Gastroesophageal sphincter (tissue), 4 donors: ENCODE results near the gene CLCN3. TPM values are rescaled to one million over a fixed set of nuclear protein-coding genes. Genes with fewer than 3 reads are reported as not detected.

Source experiments
- ATAC-seq: fragments of 150-250 bp; one replicate; pipeline ENCODE4 v1.9.1; 2016; ENCODE audit warnings: mild to moderate bottlenecking, moderate library complexity
- H3K27ac ChIP-seq, 4 donors: fragments of 200-600 bp; sonication (generic) in 3 of 4; 1 replicate in 3 of 4; 2 replicates in 1 of 4; pipeline ENCODE4 v1.5.1; 2016 to 2019
- H3K27me3 ChIP-seq: fragments of 200-600 bp; sonication (generic); one replicate; pipeline ENCODE4 v1.5.1; 2019
- H3K36me3 ChIP-seq, 2 donors: fragments of 200-600 bp; sonication (generic); one replicate each; pipeline ENCODE4 v1.5.1; 2019; ENCODE audit warnings: control low read depth in 1 of 2
- H3K4me1 ChIP-seq, 3 donors: fragments of 200-600 bp; sonication (generic); 1 replicate in 2 of 3; 2 replicates in 1 of 3; pipeline ENCODE4 v1.5.1; 2016 to 2019; ENCODE audit warnings: control low read depth in 2 of 3
- H3K4me3 ChIP-seq, 2 donors: fragments of 200-600 bp; sonication (generic); one replicate each; pipeline ENCODE4 v1.5.1; 2019; ENCODE audit warnings: mild to moderate bottlenecking in 1 of 2, moderate library complexity in 1 of 2
- H3K9me3 ChIP-seq, 3 donors: fragments of 200-600 bp; sonication (generic); one replicate each; pipeline ENCODE4 v1.5.1; 2017 to 2019; ENCODE audit warnings: control low read depth in 2 of 3
- EP300 ChIP-seq: sonication (generic); formaldehyde crosslinking; IDR thresholded peaks from one replicate; pipeline ENCODE4 v1.6.1; 2017; ENCODE audit warnings: antibody characterized with exemption, mild to moderate bottlenecking
- POLR2A ChIP-seq, 2 donors: fragments of 450-650 bp; IDR thresholded peaks; one replicate each; pipeline ENCODE4 v1.6.1; 2017; ENCODE audit warnings: antibody characterized with exemption in 2 of 2, mild to moderate bottlenecking in 2 of 2, moderate library complexity in 1 of 2
- POLR2AphosphoS5 ChIP-seq: sonication (generic); formaldehyde crosslinking; IDR thresholded peaks from one replicate; pipeline ENCODE4 v1.6.1; 2017; ENCODE audit warnings: antibody characterized with exemption
- WGBS, 2 donors: methylation state at CpG; one replicate each; pipeline ENCODE4 v1.1.5; 2018; ENCODE audit warnings: low coverage in 1 of 2; 5-methylcytosine and 5-hydroxymethylcytosine counted together
- total RNA-seq, 4 donors: library from RNA; depleted of rRNA; stranded (reverse); fragments of >200 nt; gene quantifications; one replicate each; pipeline ENCODE4 v1.1.0, GENCODE V29; 2016
- TF ChIP-seq, protein P1 (sequence below), 4 experiments: fragments of 200-600 bp in 2 of 4; fragments of 450-650 bp in 2 of 4; sonication (generic) in 1 of 4; IDR thresholded peaks; one replicate each; pipeline ENCODE4 v1.5.1; 2017 to 2019; ENCODE audit warnings: antibody characterized with exemption in 4 of 4, mild to moderate bottlenecking in 2 of 4, moderate library complexity in 2 of 4

The CLCN3 gene
- total RNA-seq, 4 donors from 2014 or later, result 16.6 to 26.0 (median 22.6) TPM

DNA sequence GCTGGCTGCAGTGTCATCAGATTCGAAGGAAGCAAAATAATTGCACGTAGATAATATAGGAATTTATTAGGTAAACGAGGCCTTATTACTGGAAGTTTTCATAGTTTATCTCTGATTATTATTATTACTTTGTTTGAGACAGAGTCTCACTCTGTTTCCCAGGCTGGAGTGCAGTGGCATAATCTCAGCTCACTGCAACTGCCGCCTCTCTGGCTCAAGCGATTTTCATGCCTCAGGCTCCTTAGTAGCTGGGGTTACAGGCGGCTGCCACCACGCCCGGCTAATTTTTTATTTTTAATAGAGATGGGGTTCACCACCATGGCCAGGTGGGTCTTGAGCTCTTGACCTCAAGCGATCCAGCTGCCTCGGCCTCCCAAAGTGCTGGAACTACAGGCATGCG, 12.5 kb downstream of the CLCN3 start:
- H3K4me3 ChIP-seq, result no peak overlapping the region
- ATAC-seq, result no peak
- no peaks in the 10 kb centered on the region for H3K27me3 ChIP-seq
- no peak for TF ChIP-seq EP300
- TF ChIP-seq, protein P1, sequence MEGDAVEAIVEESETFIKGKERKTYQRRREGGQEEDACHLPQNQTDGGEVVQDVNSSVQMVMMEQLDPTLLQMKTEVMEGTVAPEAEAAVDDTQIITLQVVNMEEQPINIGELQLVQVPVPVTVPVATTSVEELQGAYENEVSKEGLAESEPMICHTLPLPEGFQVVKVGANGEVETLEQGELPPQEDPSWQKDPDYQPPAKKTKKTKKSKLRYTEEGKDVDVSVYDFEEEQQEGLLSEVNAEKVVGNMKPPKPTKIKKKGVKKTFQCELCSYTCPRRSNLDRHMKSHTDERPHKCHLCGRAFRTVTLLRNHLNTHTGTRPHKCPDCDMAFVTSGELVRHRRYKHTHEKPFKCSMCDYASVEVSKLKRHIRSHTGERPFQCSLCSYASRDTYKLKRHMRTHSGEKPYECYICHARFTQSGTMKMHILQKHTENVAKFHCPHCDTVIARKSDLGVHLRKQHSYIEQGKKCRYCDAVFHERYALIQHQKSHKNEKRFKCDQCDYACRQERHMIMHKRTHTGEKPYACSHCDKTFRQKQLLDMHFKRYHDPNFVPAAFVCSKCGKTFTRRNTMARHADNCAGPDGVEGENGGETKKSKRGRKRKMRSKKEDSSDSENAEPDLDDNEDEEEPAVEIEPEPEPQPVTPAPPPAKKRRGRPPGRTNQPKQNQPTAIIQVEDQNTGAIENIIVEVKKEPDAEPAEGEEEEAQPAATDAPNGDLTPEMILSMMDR (IDR thresholded peaks at IDR 0.05), result no peak
- TF ChIP-seq POLR2A (IDR thresholded peaks at IDR 0.05), result no peak
- TF ChIP-seq POLR2AphosphoS5, result no peak
- H3K36me3 ChIP-seq, result peaks cover 0 to 13% of the 10 kb centered on the region in 2 donors
- no peaks in the 10 kb centered on the region for H3K9me3 ChIP-seq
- no peak overlapping the region for H3K27ac ChIP-seq
- H3K4me1 ChIP-seq, result peaks cover 0 to 29% (median 0%) of the 10 kb centered on the region in 3 donors
- 87 to 93% methylated on average over 3 to 11 of the region's 11 CpGs for WGBS, 2 donors

DNA sequence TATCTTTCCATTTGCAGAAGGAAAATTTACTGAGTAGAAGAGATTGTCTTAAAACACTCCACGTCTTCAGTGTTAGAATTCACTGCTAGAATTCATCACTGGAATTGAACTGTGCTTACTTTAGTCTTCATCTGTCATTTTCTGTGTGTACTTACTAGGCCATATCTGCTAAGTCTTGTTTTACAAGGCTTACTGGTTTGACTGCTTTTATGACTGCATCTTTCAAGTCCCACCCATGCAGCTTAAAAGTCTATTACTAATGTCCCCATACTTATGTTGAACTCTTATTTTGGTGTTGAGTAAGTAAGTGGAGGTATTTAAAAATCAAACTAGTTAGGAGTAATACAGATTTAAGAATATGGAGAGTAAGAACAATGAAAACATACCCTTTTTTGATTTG, 14.6 kb downstream of the CLCN3 start:
- Histone ChIP-seq H3K27ac (peak overlapping the region in 1 of 4 donors; percentile 32), H3K4me1 (peaks cover 0 to 29% (median under 1%) of the 10 kb centered on the region in 3 donors), H3K9me3 (no peaks in the 10 kb centered on the region), H3K36me3 (peaks cover 0 to 20% of the 10 kb centered on the region in 2 donors), H3K4me3 (no peak overlapping the region), H3K27me3 (no peaks in the 10 kb centered on the region)
- WGBS, 2 donors, result 50 to 92% methylated on average over 1 of the region's 1 CpG
- no peak for ATAC-seq
- no peak for TF ChIP-seq POLR2A (IDR thresholded peaks at IDR 0.05)
- no peak for TF ChIP-seq POLR2AphosphoS5
- TF ChIP-seq, protein P1 (IDR thresholded peaks at IDR 0.05), result no peak
- no peak for TF ChIP-seq EP300

DNA sequence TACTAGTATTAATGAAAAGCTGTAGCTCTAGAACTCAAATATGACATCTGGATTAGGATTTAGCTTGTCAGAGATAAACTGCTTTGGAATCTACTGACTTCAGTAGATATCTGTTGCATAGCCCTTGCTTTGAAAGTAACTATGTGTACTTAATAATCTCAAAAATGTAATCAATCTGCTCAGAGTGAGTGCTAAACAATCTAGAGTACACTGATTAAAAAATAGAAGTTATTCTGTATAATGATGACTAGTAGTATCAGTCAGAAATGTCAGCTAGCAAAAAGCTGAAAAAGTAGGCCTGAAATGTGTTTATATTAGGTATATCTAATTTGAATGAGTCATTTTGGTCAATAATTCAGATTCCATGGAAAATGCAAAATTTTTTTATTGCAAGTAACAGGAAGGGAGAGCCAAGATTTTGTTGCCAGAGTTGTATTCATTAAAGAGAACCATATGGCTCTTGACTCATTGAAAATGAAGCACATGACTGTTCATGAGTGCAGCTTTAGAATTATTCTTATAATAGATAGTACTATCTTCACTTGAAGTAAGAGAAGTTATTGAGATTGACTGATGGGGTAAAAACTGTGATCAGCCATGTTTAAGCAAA, 20.0 kb downstream of the CLCN3 start:
- Histone ChIP-seq H3K36me3 (peaks cover 0 to 30% of the 10 kb centered on the region in 2 donors), H3K4me1 (peaks cover 0 to 2% (median 0%) of the 10 kb centered on the region in 3 donors), H3K27me3 (no peaks in the 10 kb centered on the region), H3K4me3 (no peak overlapping the region), H3K27ac (no peak overlapping the region), H3K9me3 (no peaks in the 10 kb centered on the region)
- no peak for TF ChIP-seq POLR2A (IDR thresholded peaks at IDR 0.05)
- TF ChIP-seq, protein P1 (IDR thresholded peaks at IDR 0.05), result no peak
- no peak for TF ChIP-seq EP300
- TF ChIP-seq POLR2AphosphoS5, result no peak
- no peak for ATAC-seq

DNA sequence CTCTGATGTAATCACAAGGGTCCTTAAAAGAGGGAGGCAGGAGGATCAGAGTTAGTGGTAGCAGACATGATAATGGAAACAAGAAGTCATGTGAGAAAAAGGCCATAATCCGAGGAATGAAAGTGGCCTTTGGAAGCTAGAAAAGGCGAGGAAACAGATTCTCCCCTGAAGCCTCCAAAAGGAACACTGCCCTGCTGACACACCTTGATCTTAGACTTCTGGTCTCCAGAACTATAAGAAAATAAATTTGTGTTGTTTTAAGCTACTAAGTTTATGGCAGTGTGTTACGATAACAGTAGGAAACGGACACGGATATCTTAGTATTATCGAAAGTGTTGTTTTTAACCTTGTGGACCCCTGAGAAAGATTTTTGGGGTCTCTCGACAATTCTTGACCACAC, 24.4 kb downstream of the CLCN3 start:
- no peak for TF ChIP-seq POLR2AphosphoS5
- TF ChIP-seq, protein P1 (IDR thresholded peaks at IDR 0.05), result no peak
- no peak for TF ChIP-seq POLR2A (IDR thresholded peaks at IDR 0.05)
- TF ChIP-seq EP300, result no peak
- 93 to 95% methylated on average over 7 of the region's 7 CpGs for WGBS, 2 donors

DNA sequence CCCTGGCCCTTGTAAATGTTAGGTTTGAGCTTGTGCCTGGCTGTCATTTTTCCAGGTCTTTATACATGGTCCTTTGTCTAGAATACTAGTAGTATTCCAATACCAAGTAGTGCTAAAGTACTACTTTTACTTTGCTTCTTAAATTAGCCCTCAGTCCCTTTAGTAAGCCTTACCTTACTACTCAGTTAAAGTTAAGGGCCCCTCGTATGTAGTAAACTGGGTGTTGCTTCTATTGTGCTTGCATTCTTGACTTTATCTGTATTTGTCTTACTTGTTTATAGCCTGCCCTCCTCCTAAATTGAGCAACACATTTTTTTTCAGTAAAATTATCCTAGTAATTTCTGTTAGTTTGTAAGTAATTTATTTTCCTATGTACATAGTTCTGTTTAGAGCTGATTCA, 25.2 kb downstream of the CLCN3 start:
- 100% methylated on average over 1 of the region's 1 CpG for WGBS, 2 donors
- Histone ChIP-seq H3K27ac (no peak overlapping the region), H3K27me3 (no peaks in the 10 kb centered on the region), H3K4me3 (no peak overlapping the region), H3K36me3 (peaks cover 0 to 10% of the 10 kb centered on the region in 2 donors), H3K9me3 (no peaks in the 10 kb centered on the region), H3K4me1 (peaks cover 0 to 16% (median 5%) of the 10 kb centered on the region in 3 donors)
- TF ChIP-seq, protein P1 (IDR thresholded peaks at IDR 0.05), result no peak
- TF ChIP-seq EP300 (no peak), POLR2A (IDR thresholded peaks at IDR 0.05) (no peak), POLR2AphosphoS5 (no peak)
- no peak for ATAC-seq

More for the DNA sequence above, 24.4 kb downstream of the CLCN3 start:
- no peaks in the 10 kb centered on the region for H3K9me3 ChIP-seq
- peaks cover 0 to 10% of the 10 kb centered on the region in 2 donors for H3K36me3 ChIP-seq
- H3K4me1 ChIP-seq, result peaks cover 0 to 8% (median 3%) of the 10 kb centered on the region in 3 donors
- no peak for ATAC-seq
- H3K27ac ChIP-seq, result no peak overlapping the region
- no peaks in the 10 kb centered on the region for H3K27me3 ChIP-seq
- no peak overlapping the region for H3K4me3 ChIP-seq
